ENCODE data around the gene TACC2. TPM values are rescaled to one million over a fixed set of nuclear protein-coding genes. Genes with fewer than 3 reads are reported as not detected.

Gene TACC2
- total RNA-seq, 1 experiment from 2014 or later = 24.4 TPM

DNA sequence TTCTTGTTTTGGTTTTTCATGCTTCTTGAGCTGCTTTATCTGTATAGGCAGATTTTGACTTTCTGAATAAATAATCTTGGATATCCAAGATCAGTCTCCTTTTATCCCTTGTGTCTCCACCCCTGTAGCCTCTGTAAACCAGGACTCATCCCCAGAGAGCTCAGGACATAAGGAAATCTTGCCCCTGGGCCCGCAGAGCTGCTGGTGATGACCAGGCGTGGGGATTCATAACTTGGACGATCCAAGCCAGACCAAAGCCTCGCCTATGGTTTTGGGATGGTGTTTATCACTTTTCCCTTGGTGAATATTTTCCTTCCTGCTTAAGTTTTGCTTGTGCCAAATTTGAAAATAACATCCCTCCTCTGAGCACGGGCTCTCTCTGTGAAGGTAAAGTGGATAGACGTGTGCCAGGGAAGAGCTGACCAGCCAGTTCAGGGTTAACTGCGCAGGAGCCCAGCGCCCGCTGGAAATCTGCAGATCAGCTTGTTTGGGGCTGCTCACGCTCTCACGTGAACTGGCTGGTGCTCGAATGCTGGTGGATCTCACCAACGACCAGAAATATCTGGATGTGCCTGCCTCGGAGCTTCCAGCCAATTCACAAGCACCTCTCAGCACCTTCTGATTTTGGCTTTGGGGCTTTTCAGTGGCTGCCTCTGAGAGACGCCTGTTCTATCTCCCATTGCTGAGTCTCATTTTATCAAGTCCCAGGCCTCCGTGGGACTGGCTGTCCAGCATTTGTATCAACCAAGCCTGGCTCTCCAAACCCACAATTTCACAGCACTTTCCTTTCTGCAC is 150.1 kb downstream of the TACC2 start:
- no TSS peak for BruUV-seq (replicated peaks)
- Mint-ChIP-seq H3K27ac (ENCODE audit: unreplicated experiment) (no peak overlapping the region), H3K4me3 (ENCODE audit: low read depth, unreplicated experiment) (no peak overlapping the region), H3K9me3 (ENCODE audit: low read depth, unreplicated experiment) (no peaks in the 10 kb centered on the region), H3K27me3 (ENCODE audit: unreplicated experiment) (no peaks in the 10 kb centered on the region), H3K36me3 (ENCODE audit: insufficient read depth, unreplicated experiment) (no peaks in the 10 kb centered on the region), H3K4me1 (ENCODE audit: low read depth, unreplicated experiment) (peaks cover 27% of the 10 kb centered on the region)
- TF ChIP-seq, protein P1, sequence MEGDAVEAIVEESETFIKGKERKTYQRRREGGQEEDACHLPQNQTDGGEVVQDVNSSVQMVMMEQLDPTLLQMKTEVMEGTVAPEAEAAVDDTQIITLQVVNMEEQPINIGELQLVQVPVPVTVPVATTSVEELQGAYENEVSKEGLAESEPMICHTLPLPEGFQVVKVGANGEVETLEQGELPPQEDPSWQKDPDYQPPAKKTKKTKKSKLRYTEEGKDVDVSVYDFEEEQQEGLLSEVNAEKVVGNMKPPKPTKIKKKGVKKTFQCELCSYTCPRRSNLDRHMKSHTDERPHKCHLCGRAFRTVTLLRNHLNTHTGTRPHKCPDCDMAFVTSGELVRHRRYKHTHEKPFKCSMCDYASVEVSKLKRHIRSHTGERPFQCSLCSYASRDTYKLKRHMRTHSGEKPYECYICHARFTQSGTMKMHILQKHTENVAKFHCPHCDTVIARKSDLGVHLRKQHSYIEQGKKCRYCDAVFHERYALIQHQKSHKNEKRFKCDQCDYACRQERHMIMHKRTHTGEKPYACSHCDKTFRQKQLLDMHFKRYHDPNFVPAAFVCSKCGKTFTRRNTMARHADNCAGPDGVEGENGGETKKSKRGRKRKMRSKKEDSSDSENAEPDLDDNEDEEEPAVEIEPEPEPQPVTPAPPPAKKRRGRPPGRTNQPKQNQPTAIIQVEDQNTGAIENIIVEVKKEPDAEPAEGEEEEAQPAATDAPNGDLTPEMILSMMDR (IDR thresholded peaks at IDR 0.05; ENCODE audit: unreplicated experiment) = no peak
- CTCF ChIA-PET = no interaction called here
- intact Hi-C loops (cut with micrococcal nuclease; ENCODE audit: unreplicated experiment) = no loop called here
- no peak for DNase-seq

GRCh38 chr10:122139627-122140170 is 150.7 kb downstream of the TACC2 start:
- Mint-ChIP-seq H3K9me3 (ENCODE audit: low read depth, unreplicated experiment) (no peaks in the 10 kb centered on the region), H3K27me3 (ENCODE audit: unreplicated experiment) (no peaks in the 10 kb centered on the region), H3K4me3 (ENCODE audit: low read depth, unreplicated experiment) (no peak overlapping the region), H3K27ac (ENCODE audit: unreplicated experiment) (no peak overlapping the region), H3K4me1 (ENCODE audit: low read depth, unreplicated experiment) (peaks cover 34% of the 10 kb centered on the region), H3K36me3 (ENCODE audit: insufficient read depth, unreplicated experiment) (no peaks in the 10 kb centered on the region)
- intact Hi-C loops (cut with micrococcal nuclease; ENCODE audit: unreplicated experiment) = loop anchor here (10.0 kb wide), 1 partner anchor 125 kb away; no protein-coding TSS in a partner anchor
- DNase-seq = no peak
- TF ChIP-seq, protein P1 (IDR thresholded peaks at IDR 0.05; ENCODE audit: unreplicated experiment) = no peak
- CTCF ChIA-PET = no interaction called here
- BruUV-seq (replicated peaks) = no TSS peak

- CTCF ChIA-PET = interaction anchor here (1.9 kb wide), 1 partner anchor 27 kb away, joined by 5 read pairs; no protein-coding TSS in a partner anchor
- TF ChIP-seq, protein P1 (IDR thresholded peaks at IDR 0.05; ENCODE audit: unreplicated experiment) = no peak
- peaks cover 4% of the 10 kb centered on the region for H3K9me3 Mint-ChIP-seq (ENCODE audit: low read depth, unreplicated experiment)
- intact Hi-C loops (cut with micrococcal nuclease; ENCODE audit: unreplicated experiment) = loop anchor here (10.0 kb wide), 1 partner anchor 124 kb away; no protein-coding TSS in a partner anchor
- H3K27me3 Mint-ChIP-seq (ENCODE audit: unreplicated experiment) = no peaks in the 10 kb centered on the region
- peaks cover 4% of the 10 kb centered on the region for H3K36me3 Mint-ChIP-seq (ENCODE audit: insufficient read depth, unreplicated experiment)
- DNase-seq = no peak
- H3K4me3 Mint-ChIP-seq (ENCODE audit: low read depth, unreplicated experiment) = no peak overlapping the region
- H3K4me1 Mint-ChIP-seq (ENCODE audit: low read depth, unreplicated experiment) = peaks cover 34% of the 10 kb centered on the region
- peak overlapping the region; percentile 84 for H3K27ac Mint-ChIP-seq (ENCODE audit: unreplicated experiment)
- BruUV-seq (replicated peaks) = no TSS peak
Measured at GRCh38 chr10:122140461-122140902, 151.5 kb downstream of the TACC2 start.

GRCh38 chr10:122140941-122141623 is 152.1 kb downstream of the TACC2 start:
- Mint-ChIP-seq H3K9me3 (ENCODE audit: low read depth, unreplicated experiment) (peaks cover 7% of the 10 kb centered on the region), H3K36me3 (ENCODE audit: insufficient read depth, unreplicated experiment) (peaks cover 9% of the 10 kb centered on the region), H3K4me1 (ENCODE audit: low read depth, unreplicated experiment) (peaks cover 34% of the 10 kb centered on the region), H3K27ac (ENCODE audit: unreplicated experiment) (peak overlapping the region; percentile 84), H3K4me3 (ENCODE audit: low read depth, unreplicated experiment) (no peak overlapping the region), H3K27me3 (ENCODE audit: unreplicated experiment) (no peaks in the 10 kb centered on the region)
- no TSS peak for BruUV-seq (replicated peaks)
- intact Hi-C loops (cut with micrococcal nuclease; ENCODE audit: unreplicated experiment) = loop anchor here (10.0 kb wide), 1 partner anchor 124 kb away; no protein-coding TSS in a partner anchor
- CTCF ChIA-PET = interaction anchor here (1.9 kb wide), 1 partner anchor 28 kb away, joined by 5 read pairs; no protein-coding TSS in a partner anchor
- TF ChIP-seq, protein P1 (IDR thresholded peaks at IDR 0.05; ENCODE audit: unreplicated experiment) = no peak
- peak; percentile 52 for DNase-seq
